Measurements from ENCODE around the gene EMC1. TPM values are rescaled to one million over a fixed set of nuclear protein-coding genes. Genes with fewer than 3 reads are reported as not detected.
"Not testable (repeated sequence)": the region's sequence is repeated elsewhere in the genome, so short reads cannot be mapped to it uniquely, and the experiment has no call there.

The EMC1 gene
- total RNA-seq, 2 donors from 2014 or later: 39.3 to 63.0 TPM

DNA sequence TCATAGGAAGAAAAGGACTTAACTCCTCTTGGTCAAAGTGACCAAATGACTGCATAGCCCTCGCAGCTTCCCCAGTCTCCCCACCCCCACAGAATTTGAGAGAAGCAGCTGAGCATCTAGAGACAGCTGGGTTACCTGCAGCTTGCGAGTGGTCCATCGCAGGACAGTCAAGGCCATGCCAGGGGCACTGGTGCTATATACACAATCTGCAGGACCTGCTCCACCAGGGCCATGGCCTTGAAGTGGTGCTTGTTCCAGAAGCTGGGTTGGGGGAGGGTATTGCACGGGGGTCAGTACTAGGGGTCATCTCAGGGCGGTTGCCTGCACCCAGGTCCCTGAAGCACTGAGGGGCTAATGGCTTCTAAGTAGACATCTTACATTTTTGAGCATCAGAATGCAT lies 10.7 kb upstream of the EMC1 start:
- H3K36me3 ChIP-seq: peaks cover 28% of the 10 kb centered on the region
- no peaks in the 10 kb centered on the region for H3K4me1 ChIP-seq (ENCODE audit: control insufficient read depth in 1 of 2, low read depth in 2 of 2)
- ATAC-seq (ENCODE audit: insufficient number of reproducible peaks, low FRiP score, low read depth): no peak
- no peaks in the 10 kb centered on the region for H3K9me3 ChIP-seq
- no peak overlapping the region for H3K27ac ChIP-seq
- no peak overlapping the region for H3K4me3 ChIP-seq
- TF ChIP-seq, protein P1, sequence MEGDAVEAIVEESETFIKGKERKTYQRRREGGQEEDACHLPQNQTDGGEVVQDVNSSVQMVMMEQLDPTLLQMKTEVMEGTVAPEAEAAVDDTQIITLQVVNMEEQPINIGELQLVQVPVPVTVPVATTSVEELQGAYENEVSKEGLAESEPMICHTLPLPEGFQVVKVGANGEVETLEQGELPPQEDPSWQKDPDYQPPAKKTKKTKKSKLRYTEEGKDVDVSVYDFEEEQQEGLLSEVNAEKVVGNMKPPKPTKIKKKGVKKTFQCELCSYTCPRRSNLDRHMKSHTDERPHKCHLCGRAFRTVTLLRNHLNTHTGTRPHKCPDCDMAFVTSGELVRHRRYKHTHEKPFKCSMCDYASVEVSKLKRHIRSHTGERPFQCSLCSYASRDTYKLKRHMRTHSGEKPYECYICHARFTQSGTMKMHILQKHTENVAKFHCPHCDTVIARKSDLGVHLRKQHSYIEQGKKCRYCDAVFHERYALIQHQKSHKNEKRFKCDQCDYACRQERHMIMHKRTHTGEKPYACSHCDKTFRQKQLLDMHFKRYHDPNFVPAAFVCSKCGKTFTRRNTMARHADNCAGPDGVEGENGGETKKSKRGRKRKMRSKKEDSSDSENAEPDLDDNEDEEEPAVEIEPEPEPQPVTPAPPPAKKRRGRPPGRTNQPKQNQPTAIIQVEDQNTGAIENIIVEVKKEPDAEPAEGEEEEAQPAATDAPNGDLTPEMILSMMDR (IDR thresholded peaks at IDR 0.05): no peak
- H3K27me3 ChIP-seq (replicated peaks; ENCODE audit: insufficient read depth): no peaks in the 10 kb centered on the region
- no peak for DNase-seq (ENCODE audit: low spot score)

DNA sequence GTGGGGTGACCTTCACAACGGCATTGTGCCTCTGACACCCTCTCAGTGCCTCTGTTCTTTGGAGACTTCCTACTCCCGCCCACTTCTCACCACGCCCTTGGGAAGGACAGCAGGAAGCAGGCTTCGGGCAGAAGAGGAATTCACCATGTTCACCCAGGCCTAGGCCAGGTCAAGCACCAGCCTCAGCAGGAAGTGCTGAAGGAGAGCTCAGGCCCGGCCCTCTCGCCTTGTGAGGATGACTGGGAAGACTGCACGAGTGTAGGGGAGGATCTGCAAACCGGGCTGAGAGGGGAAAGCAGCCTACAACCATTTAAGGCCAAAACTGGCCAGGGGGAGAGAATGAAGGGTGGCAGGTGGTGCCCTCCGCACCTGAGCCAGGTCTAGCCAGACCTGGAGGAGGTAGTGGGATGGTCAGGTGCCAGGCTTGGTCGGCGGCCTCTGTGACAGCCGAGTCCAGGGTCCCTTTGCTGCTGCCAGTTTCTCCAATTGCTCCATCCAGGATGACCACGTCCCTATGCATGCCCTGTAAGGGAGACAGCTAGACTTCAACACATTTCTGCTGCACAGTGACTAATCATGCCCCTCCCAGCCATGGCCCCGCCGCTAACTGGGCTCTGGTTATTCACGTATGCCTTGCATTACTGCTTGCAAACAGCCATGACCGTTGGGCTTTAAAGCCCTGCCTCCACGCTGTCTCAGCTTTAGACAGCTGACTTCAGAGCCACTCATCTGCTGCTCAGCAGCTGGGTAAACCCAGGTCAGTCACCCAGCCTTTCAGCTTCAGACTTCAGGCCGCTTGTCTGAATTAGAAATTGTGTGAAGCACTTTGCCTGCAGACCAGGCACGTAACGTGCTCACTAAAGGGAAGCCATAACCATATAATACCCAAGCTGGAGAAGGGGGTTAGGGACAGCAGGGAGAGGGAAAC lies 9.2 kb upstream of the EMC1 start:
- Histone ChIP-seq H3K4me1 (ENCODE audit: control insufficient read depth in 1 of 2, low read depth in 2 of 2) (no peaks in the 10 kb centered on the region), H3K36me3 (peaks cover 37% of the 10 kb centered on the region), H3K9me3 (no peaks in the 10 kb centered on the region), H3K27me3 (replicated peaks; ENCODE audit: insufficient read depth) (no peaks in the 10 kb centered on the region), H3K27ac (no peak overlapping the region), H3K4me3 (no peak overlapping the region)
- TF ChIP-seq, protein P1 (IDR thresholded peaks at IDR 0.05): no peak
- DNase-seq (ENCODE audit: low spot score) (no peak), ATAC-seq (ENCODE audit: insufficient number of reproducible peaks, low FRiP score, low read depth) (no peak)

DNA sequence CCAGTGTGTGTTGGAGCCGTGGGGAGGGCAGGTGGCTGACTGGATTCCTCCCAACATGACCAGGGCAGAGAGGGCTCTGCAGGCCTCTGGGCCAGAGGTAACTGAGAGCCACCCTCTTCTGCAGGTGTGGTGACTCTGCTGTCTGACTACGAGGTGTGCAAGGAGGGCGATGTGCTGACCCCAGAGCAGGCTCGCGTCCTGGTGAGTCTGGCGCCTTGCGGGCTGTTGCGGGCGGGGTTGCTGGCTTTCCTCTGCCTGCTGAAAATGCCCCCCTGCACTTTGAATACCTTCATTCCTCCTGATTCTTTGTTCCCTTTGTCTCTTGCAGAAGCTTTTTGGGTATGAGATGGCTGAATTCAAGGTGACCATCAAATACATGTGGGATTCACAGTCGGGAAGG lies 7.0 kb upstream of the EMC1 start:
- ATAC-seq (ENCODE audit: insufficient number of reproducible peaks, low FRiP score, low read depth) (no peak), DNase-seq (ENCODE audit: low spot score) (no peak)
- no peak overlapping the region for H3K4me3 ChIP-seq
- peaks cover 37% of the 10 kb centered on the region for H3K36me3 ChIP-seq
- TF ChIP-seq, protein P1 (IDR thresholded peaks at IDR 0.05): no peak
- no peaks in the 10 kb centered on the region for H3K9me3 ChIP-seq
- H3K27ac ChIP-seq: no peak overlapping the region
- H3K4me1 ChIP-seq (ENCODE audit: control insufficient read depth in 1 of 2, low read depth in 2 of 2): peaks cover 0 to 3% of the 10 kb centered on the region in 2 donors
- H3K27me3 ChIP-seq (replicated peaks; ENCODE audit: insufficient read depth): no peaks in the 10 kb centered on the region

DNA sequence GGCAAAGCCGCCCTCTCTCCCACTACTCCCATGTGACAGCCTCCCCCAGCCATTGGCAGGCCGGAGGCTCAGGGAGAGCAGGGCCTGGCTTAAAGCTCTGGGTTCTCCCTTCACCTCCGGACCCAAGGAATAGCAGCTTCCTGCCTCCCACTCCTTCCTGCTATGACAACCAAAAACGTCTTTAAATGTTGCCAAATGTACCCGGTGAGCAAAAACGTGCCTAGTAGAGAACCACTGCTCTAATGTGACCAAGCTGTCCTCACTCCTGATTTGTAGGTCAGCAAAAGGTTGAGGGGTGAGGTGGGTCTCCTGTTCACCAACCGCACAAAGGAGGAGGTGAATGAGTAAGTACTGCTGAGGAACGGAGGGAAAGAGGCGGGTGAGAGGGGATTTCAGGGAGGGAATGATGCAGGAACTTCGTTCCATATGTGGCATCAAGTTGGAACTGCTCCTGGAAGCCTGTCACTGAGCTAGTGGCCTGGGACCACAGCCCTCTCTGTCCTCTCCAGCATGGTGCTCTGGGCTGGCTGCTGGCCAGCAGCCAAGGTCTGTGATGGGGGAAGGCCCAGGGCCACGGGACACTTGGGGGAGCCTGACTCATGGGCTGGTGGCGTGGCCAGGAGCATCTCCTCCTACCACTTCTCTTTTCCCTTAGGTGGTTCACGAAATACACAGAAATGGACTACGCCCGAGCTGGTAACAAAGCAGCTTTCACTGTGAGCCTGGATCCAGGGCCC lies 6.0 kb upstream of the EMC1 start:
- Histone ChIP-seq H3K36me3 (peaks cover 37% of the 10 kb centered on the region), H3K4me3 (no peak overlapping the region), H3K27ac (no peak overlapping the region), H3K9me3 (no peaks in the 10 kb centered on the region), H3K27me3 (replicated peaks; ENCODE audit: insufficient read depth) (no peaks in the 10 kb centered on the region), H3K4me1 (ENCODE audit: control insufficient read depth in 1 of 2, low read depth in 2 of 2) (peaks cover 9 to 13% of the 10 kb centered on the region in 2 donors)
- DNase-seq (ENCODE audit: low spot score) (no peak), ATAC-seq (ENCODE audit: insufficient number of reproducible peaks, low FRiP score, low read depth) (no peak)
- TF ChIP-seq, protein P1 (IDR thresholded peaks at IDR 0.05): no peak

DNA sequence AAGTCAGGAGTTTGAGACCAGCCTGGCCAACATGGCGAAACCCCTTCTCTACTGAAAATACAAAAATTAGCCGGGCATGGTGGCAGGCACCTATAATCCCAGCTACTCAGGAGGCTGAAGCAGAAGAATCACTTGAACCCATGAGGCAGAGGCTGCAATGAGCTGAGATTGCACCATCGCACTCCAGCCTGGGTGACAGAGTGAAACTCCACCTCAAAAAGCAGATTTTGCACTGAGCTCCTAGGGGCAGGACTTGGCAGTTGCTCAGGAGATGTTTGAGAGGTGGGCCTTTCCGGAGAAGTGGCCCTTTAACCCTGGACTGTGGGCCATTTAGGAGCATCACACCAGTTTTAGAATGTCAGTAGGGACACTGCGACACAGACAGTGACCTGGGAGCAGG lies 5.0 kb upstream of the EMC1 start:
- H3K27ac ChIP-seq; H3K9me3 ChIP-seq; H3K27me3 ChIP-seq (replicated peaks; ENCODE audit: insufficient read depth); H3K4me3 ChIP-seq; ATAC-seq (ENCODE audit: insufficient number of reproducible peaks, low FRiP score, low read depth); DNase-seq (ENCODE audit: low spot score): not testable (repeated sequence)
- H3K36me3 ChIP-seq: peaks cover 37% of the 10 kb centered on the region
- peaks cover 13 to 17% of the 10 kb centered on the region in 2 donors for H3K4me1 ChIP-seq (ENCODE audit: control insufficient read depth in 1 of 2, low read depth in 2 of 2)
